Measurements from ENCODE around the gene DUS3L.

The DUS3L gene

GRCh38 chr19:5821521-5822180 lies 30.7 kb upstream of the DUS3L start:
- DNase-seq (ENCODE audit: low read depth in 2 of 2), result no peak

GRCh38 chr19:5820785-5821184 lies 29.8 kb upstream of the DUS3L start:
- no peak for DNase-seq (ENCODE audit: low read depth in 2 of 2)

- DNase-seq (ENCODE audit: low read depth in 2 of 2), result no peak
Measured at GRCh38 chr19:5818594-5818993, 27.6 kb upstream of the DUS3L start.

GRCh38 chr19:5817218-5817617 lies 26.3 kb upstream of the DUS3L start:
- DNase-seq (ENCODE audit: low read depth in 2 of 2), result no peak

GRCh38 chr19:5814852-5815246 lies 23.9 kb upstream of the DUS3L start:
- DNase-seq (ENCODE audit: low read depth in 2 of 2), result no peak

- no peak for DNase-seq (ENCODE audit: low read depth in 2 of 2)
Measured at GRCh38 chr19:5814123-5814851, 23.3 kb upstream of the DUS3L start.

GRCh38 chr19:5811117-5811516 lies 20.2 kb upstream of the DUS3L start:
- no peak for DNase-seq (ENCODE audit: low read depth in 2 of 2)

- no peak for DNase-seq (ENCODE audit: low read depth in 2 of 2)
Measured at GRCh38 chr19:5809469-5809868, 18.5 kb upstream of the DUS3L start.

GRCh38 chr19:5809053-5809452 lies 18.1 kb upstream of the DUS3L start:
- no peak for DNase-seq (ENCODE audit: low read depth in 2 of 2)

- no peak for DNase-seq (ENCODE audit: low read depth in 2 of 2)
Measured at GRCh38 chr19:5808120-5808816, 17.3 kb upstream of the DUS3L start.

- DNase-seq (ENCODE audit: low read depth in 2 of 2), result no peak
Measured at GRCh38 chr19:5806905-5807304, 15.9 kb upstream of the DUS3L start.

GRCh38 chr19:5806133-5806489 lies 15.1 kb upstream of the DUS3L start:
- DNase-seq (ENCODE audit: low read depth in 2 of 2), result no peak

- peak; percentile 53 to 57 for DNase-seq (ENCODE audit: low read depth in 2 of 2)
Measured at GRCh38 chr19:5805462-5806132, 14.6 kb upstream of the DUS3L start.

- peak; percentile 41 to 55 for DNase-seq (ENCODE audit: low read depth in 2 of 2)
Measured at GRCh38 chr19:5804516-5805461, 13.8 kb upstream of the DUS3L start, which contains the start of gene NRTN. NRTN (plus strand) TSS chr19:5805067; CDS start chr19:5824166, 19,099 bp downstream.

GRCh38 chr19:5803752-5804515 lies 13.0 kb upstream of the DUS3L start:
- DNase-seq (ENCODE audit: low read depth in 2 of 2), result peak; percentile 83 to 93

- DNase-seq (ENCODE audit: low read depth in 2 of 2), result no peak
Measured at GRCh38 chr19:5803441-5803751, 12.4 kb upstream of the DUS3L start.

- no peak for DNase-seq (ENCODE audit: low read depth in 2 of 2)
Measured at GRCh38 chr19:5801796-5802619, 11.0 kb upstream of the DUS3L start.

- DNase-seq (ENCODE audit: low read depth in 2 of 2), result no peak
Measured at GRCh38 chr19:5800361-5801270, 9.7 kb upstream of the DUS3L start.
